ENCODE data around the gene KMT2A. TPM values are rescaled to one million over a fixed set of nuclear protein-coding genes. Genes with fewer than 3 reads are reported as not detected.
"Not testable (repeated sequence)": the region's sequence is repeated elsewhere in the genome, so short reads cannot be mapped to it uniquely, and the experiment has no call there.

Gene KMT2A
- total RNA-seq, 1 donor from 2014 or later, result 64.7 TPM

DNA sequence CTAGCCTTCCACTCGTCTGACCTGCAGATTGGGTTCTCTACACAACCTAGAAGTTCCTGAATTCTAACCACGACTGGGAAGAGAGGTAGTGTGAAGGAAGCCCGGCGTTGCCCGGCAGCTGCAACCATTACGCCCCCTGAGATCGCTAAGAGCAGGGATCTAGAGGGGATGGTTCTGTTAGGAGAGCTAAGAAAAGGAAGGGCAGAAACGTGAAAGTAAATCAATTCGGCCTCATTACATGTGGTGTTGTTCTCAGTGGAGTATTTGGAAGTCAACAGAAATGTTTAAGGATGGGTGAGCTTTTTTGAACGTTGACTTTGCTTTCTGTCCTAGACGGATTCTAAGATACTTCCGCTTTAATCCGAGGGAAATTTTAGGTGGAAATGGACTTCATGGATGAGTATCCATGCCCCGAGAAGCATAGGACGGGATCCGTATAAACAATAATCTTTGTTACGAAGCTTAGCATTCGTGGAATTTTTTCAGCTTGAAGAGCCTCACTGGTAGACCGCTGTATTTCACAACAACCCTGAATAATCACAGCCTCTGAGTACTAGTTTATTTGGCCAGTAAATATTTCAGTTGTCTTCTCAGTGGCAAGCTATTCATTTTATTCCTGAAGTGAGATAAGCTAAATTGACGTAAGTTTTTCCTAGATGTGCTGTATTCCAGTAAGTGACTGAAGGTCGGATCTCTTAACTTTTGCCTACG, 34.3 kb upstream of the KMT2A start:
- Histone ChIP-seq H3K27ac (peak overlapping the region; percentile 91), H3K9me3 (no peaks in the 10 kb centered on the region), H3K36me3 (peaks cover 31% of the 10 kb centered on the region), H3K27me3 (no peaks in the 10 kb centered on the region), H3K4me3 (peak overlapping the region; percentile 91), H3K4me1 (peaks cover 22% of the 10 kb centered on the region)
- peak; percentile 58 for ATAC-seq
- TF ChIP-seq CTCF (IDR thresholded peaks at IDR 0.05), result no peak
- intact Hi-C loops (cut with DNase I), result no loop called here
- DNase-seq, result no peak

DNA sequence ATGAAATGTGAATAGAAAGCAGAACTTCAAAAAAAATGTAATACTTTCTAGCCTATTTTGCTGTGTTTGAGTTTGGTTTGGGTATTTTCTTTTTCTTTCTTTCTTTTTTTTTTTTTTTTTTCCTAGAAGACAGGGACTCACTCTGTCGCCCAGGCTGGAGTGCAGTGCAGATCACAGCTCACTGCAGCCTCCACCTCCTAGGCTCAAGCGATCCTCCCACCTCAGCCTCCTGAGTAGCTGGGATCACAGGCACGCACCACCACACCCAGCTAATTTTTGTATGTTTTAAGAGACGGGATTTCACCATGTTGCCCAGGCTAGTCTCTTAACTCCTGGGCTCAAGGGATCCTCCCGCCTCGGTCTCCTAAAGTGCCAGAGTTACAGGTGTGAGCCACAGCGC, 33.7 kb upstream of the KMT2A start:
- H3K27ac ChIP-seq, result peak overlapping the region; percentile 91
- H3K4me3 ChIP-seq, result peak overlapping the region; percentile 91
- peaks cover 22% of the 10 kb centered on the region for H3K4me1 ChIP-seq
- DNase-seq; H3K9me3 ChIP-seq; H3K27me3 ChIP-seq; ATAC-seq; intact Hi-C loops (cut with DNase I): not testable (repeated sequence)
- peaks cover 31% of the 10 kb centered on the region for H3K36me3 ChIP-seq

DNA sequence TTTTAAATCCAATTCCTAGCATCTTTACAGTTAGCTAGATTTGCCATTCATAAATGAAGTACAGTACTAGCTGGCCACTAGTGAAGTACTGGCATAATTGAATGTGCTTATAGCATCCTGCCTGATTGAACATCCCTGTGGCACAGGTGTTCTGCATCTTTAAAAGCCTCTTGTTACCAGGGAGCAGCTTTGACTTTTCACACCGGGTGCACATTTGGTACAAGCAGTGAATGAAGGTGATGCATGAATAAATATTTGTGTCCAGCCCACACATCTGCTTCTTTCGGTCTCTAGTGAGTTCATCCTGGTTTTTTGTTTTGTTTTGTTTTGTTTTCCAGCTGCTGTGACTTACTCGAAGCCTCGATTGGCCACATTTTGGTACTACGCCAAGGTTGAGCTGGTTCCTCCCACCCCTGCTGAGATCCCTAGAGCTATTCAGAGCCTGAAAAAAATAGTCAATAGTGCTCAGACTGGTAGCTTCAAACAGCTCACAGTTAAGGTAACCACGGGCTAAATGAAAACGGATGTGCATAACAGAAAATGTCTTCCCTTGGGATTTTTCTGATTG, 29.6 kb upstream of the KMT2A start:
- ATAC-seq (no peak), DNase-seq (no peak)
- Histone ChIP-seq H3K27ac (no peak overlapping the region), H3K36me3 (peaks cover 54% of the 10 kb centered on the region), H3K4me3 (no peak overlapping the region), H3K9me3 (no peaks in the 10 kb centered on the region), H3K4me1 (peaks cover 22% of the 10 kb centered on the region), H3K27me3 (no peaks in the 10 kb centered on the region)
- no peak for TF ChIP-seq CTCF (IDR thresholded peaks at IDR 0.05)
- intact Hi-C loops (cut with DNase I), result no loop called here

GRCh38 chr11:118410055-118410745, 26.1 kb upstream of the KMT2A start:
- ATAC-seq, result no peak
- Histone ChIP-seq H3K4me1 (no peaks in the 10 kb centered on the region), H3K27ac (no peak overlapping the region), H3K4me3 (no peak overlapping the region), H3K27me3 (no peaks in the 10 kb centered on the region), H3K9me3 (no peaks in the 10 kb centered on the region), H3K36me3 (peaks cover 54% of the 10 kb centered on the region)
- DNase-seq, result no peak
- intact Hi-C loops (cut with DNase I), result no loop called here
- no peak for TF ChIP-seq CTCF (IDR thresholded peaks at IDR 0.05)

DNA sequence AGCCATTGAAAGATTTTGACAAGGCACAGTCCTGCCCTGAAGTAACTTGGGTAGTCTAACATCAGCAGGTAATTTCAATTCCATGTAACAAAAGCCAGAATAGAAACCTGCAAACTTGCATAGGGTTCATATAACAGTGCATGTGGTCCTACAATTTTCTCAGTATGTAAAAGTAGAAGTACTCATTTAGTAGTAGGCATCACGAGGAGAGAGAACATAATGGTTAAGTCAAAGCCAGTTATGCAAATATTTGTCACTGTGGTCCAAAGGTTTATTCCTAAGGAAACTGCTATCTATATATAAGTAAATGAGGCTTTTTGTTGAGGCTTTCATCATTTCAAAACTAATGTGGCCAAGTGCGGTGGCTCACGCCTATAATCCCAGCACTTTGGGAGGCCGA, 24.8 kb upstream of the KMT2A start:
- H3K4me3 ChIP-seq, result no peak overlapping the region
- no peaks in the 10 kb centered on the region for H3K4me1 ChIP-seq
- H3K27me3 ChIP-seq, result no peaks in the 10 kb centered on the region
- DNase-seq, result no peak
- no peak for TF ChIP-seq CTCF (IDR thresholded peaks at IDR 0.05)
- ATAC-seq, result no peak
- peaks cover 42% of the 10 kb centered on the region for H3K36me3 ChIP-seq
- H3K27ac ChIP-seq, result no peak overlapping the region
- H3K9me3 ChIP-seq, result no peaks in the 10 kb centered on the region
- intact Hi-C loops (cut with DNase I), result no loop called here

DNA sequence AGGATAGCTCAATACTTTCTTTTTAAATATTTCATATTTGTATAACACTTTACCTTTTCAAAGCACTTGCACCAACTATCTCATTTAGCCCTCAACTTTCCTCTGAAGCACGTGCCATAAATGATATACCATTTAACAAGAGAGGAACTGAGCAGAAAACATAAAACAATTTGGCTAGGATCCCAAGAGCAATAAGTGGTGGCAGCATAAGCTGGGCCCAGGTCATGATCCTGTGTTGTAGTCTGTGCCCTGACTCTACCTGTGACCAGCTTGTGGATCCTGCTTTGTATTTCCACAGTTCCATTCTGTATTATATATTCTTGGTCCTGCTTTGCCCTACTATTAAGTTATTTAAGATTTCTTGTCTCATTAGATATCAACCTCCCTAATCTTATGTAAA, 23.4 kb upstream of the KMT2A start:
- Histone ChIP-seq H3K9me3 (no peaks in the 10 kb centered on the region), H3K27me3 (no peaks in the 10 kb centered on the region), H3K36me3 (peaks cover 28% of the 10 kb centered on the region), H3K27ac (no peak overlapping the region), H3K4me3 (no peak overlapping the region), H3K4me1 (no peaks in the 10 kb centered on the region)
- ATAC-seq (no peak), DNase-seq (no peak)
- no peak for TF ChIP-seq CTCF (IDR thresholded peaks at IDR 0.05)
- intact Hi-C loops (cut with DNase I), result no loop called here
